HepG2 (cell line): ENCODE results near the gene PCAT6. TPM values are rescaled to one million over a fixed set of nuclear protein-coding genes. Genes with fewer than 3 reads are reported as not detected.

Experiments
- ARNT2 ChIP-seq: sonication (generic); formaldehyde crosslinking; IDR thresholded peaks from 2 replicates; pipeline ENCODE4 v1.8.0; 2022; ENCODE audit warnings: mild to moderate bottlenecking, low read depth, missing genetic modification reagents, moderate library complexity
- ERF ChIP-seq: IDR thresholded peaks from 2 replicates; pipeline ENCODE4 v1.6.1; 2018; ENCODE audit warnings: missing biosample characterization, missing genetic modification reagents
- GLMP ChIP-seq: sonication (generic); formaldehyde crosslinking; IDR thresholded peaks from 2 replicates; pipeline ENCODE4 v1.9.0; 2021; ENCODE audit warnings: missing genetic modification reagents, mild to moderate bottlenecking, borderline replicate concordance
- HOXA5 ChIP-seq: sonication (generic); formaldehyde crosslinking; IDR thresholded peaks from 2 replicates; pipeline ENCODE4 v1.4.0; 2020; ENCODE audit warnings: missing genetic modification reagents
- KMT2A ChIP-seq: sonication (generic); formaldehyde crosslinking; IDR thresholded peaks from 2 replicates; pipeline ENCODE4 v1.4.0; 2020; ENCODE audit warnings: missing genetic modification reagents
- NR2F1 ChIP-seq, 2 experiments: fragments of 450-650 bp in 1 of 2; formaldehyde crosslinking in 1 of 2; IDR thresholded peaks; 2 replicates each; pipeline versions ENCODE4 v1.5.0 to v1.6.1; 2016 to 2020; ENCODE audit warnings: mild to moderate bottlenecking in 1 of 2, missing compliant biosample characterization in 1 of 2, missing genetic modification reagents in 1 of 2, moderate library complexity in 1 of 2
- PAX8 ChIP-seq: sonication (generic); formaldehyde crosslinking; IDR thresholded peaks from 2 replicates; pipeline ENCODE4 v1.8.0; 2022; ENCODE audit warnings: mild to moderate bottlenecking, missing genetic modification reagents, borderline replicate concordance
- SRSF9 ChIP-seq: fragments of 200-400 bp; formaldehyde crosslinking; IDR thresholded peaks from 2 replicates; pipeline ENCODE4 v1.6.1; 2018; ENCODE audit warnings: borderline replicate concordance, mild to moderate bottlenecking, low read depth, low read length; ENCODE audit not compliant: insufficient read depth, poor library complexity, severe bottlenecking
- STAT6 ChIP-seq: sonication (generic); formaldehyde crosslinking; IDR thresholded peaks from 2 replicates; pipeline ENCODE4 v1.4.0; 2020; ENCODE audit warnings: missing genetic modification reagents, mild to moderate bottlenecking, borderline replicate concordance
- ZBTB20 ChIP-seq: sonication (generic); formaldehyde crosslinking; IDR thresholded peaks from 2 replicates; pipeline ENCODE4 v1.8.1; 2023; ENCODE audit warnings: missing genetic modification reagents, low read depth, mild to moderate bottlenecking, borderline replicate concordance
- ZNF230 ChIP-seq: sonication (generic); formaldehyde crosslinking; IDR thresholded peaks from 2 replicates; pipeline ENCODE4 v1.4.0; 2020; ENCODE audit warnings: mild to moderate bottlenecking, missing genetic modification reagents
- ZNF260 ChIP-seq: sonication (generic); formaldehyde crosslinking; IDR thresholded peaks from 2 replicates; pipeline ENCODE4 v1.4.0; 2020; ENCODE audit warnings: missing genetic modification reagents, low read depth, mild to moderate bottlenecking, borderline replicate concordance
- ZNF263 ChIP-seq: sonication (generic); formaldehyde crosslinking; IDR thresholded peaks from 2 replicates; pipeline ENCODE4 v1.4.0; 2020; ENCODE audit warnings: missing genetic modification reagents
- ZNF446 ChIP-seq: sonication (generic); formaldehyde crosslinking; IDR thresholded peaks from 2 replicates; pipeline ENCODE4 v1.5.0; 2020; ENCODE audit warnings: mild to moderate bottlenecking, missing genetic modification reagents
- ZNF513 ChIP-seq: sonication (generic); formaldehyde crosslinking; conservative IDR thresholded peaks from 2 replicates; pipeline ENCODE4 v1.5.0; 2020; ENCODE audit warnings: missing genetic modification reagents
- ZNF564 ChIP-seq: sonication (generic); formaldehyde crosslinking; IDR thresholded peaks from 2 replicates; pipeline ENCODE4 v1.8.1; 2023; ENCODE audit warnings: mild to moderate bottlenecking, missing genetic modification reagents
- ZNF574 ChIP-seq: sonication (generic); formaldehyde crosslinking; IDR thresholded peaks from 2 replicates; pipeline ENCODE4 v1.4.0; 2020; ENCODE audit warnings: missing genetic modification reagents
- ZNF747 ChIP-seq: sonication (generic); formaldehyde crosslinking; IDR thresholded peaks from 2 replicates; pipeline ENCODE4 v1.8.1; 2023; ENCODE audit warnings: missing genetic modification reagents, mild to moderate bottlenecking, borderline replicate concordance
- ZNF782 ChIP-seq: sonication (generic); formaldehyde crosslinking; IDR thresholded peaks from 2 replicates; pipeline ENCODE4 v1.4.0; 2020; ENCODE audit warnings: missing genetic modification reagents, mild to moderate bottlenecking, borderline replicate concordance
- ZSCAN20 ChIP-seq: sonication (generic); formaldehyde crosslinking; IDR thresholded peaks from 2 replicates; pipeline ENCODE4 v1.4.0; 2020; ENCODE audit warnings: missing genetic modification reagents, mild to moderate bottlenecking, borderline replicate concordance
- polyA plus RNA-seq, 8 experiments: library from polyadenylated mRNA; depleted of rRNA in 3 of 8; stranded (reverse) in 7 of 8; unstranded in 1 of 8; fragments of >200 nt; fragmentation: Illumina TruSeq in 4 of 8; extraction: Trizol in 4 of 8; gene quantifications; 2 replicates each; pipeline versions ENCODE4 v1.2.1 to v1.2.3, GENCODE V29; 2011 to 2016; ENCODE audit warnings: low read depth in 4 of 8, missing spikeins in 1 of 8, mixed read lengths in 1 of 8; ENCODE audit not compliant: insufficient read depth in 1 of 8
- total RNA-seq, 5 experiments: library from RNA; depleted of rRNA; stranded (reverse); fragments of >200 nt; fragmentation: Illumina TruSeq; extraction: Trizol; gene quantifications; 2 replicates each; pipeline ENCODE4 v1.2.3, GENCODE V29; 2016; ENCODE audit warnings: low read depth in 1 of 5

Gene PCAT6
- total and polyA plus RNA-seq, 2 of the 13 experiments (the other 11 are each of a cell fraction or from before 2014, with no cell fraction given) = 0.60 to 4.4 TPM

GRCh38 chr1:202860744-202861419 lies 50.1 kb downstream of the PCAT6 start (continued):
- TF ChIP-seq ZNF513 (CRISPR knock-in tag) (no peak), GLMP (CRISPR knock-in tag) (no peak), ARNT2 (no peak), ZNF574 (CRISPR knock-in tag) (peak; percentile 69), ZNF446 (CRISPR knock-in tag) (no peak), ZBTB20 (CRISPR knock-in tag) (0 out of 2 replicates have a peak, but pooled peaks have one; percentile 40), ZSCAN20 (CRISPR knock-in tag) (no peak), SRSF9 (no peak), ZNF564 (no peak), ERF (CRISPR knock-in tag) (0 out of 2 replicates have a peak, but pooled peaks have one; percentile 32), STAT6 (CRISPR knock-in tag) (no peak), ZNF230 (CRISPR knock-in tag) (no peak; the same call in 1 of the 2 replicates), NR2F1 (CRISPR knock-in tag; IDR thresholded peaks at IDR 0.05) (0 out of 4 replicates have a peak, but pooled peaks of 1 of the 2 experiments have one; percentile 32), ZNF747 (CRISPR knock-in tag) (no peak), KMT2A (CRISPR knock-in tag) (peak; percentile 53; the same call in 1 of the 2 replicates), PAX8 (CRISPR knock-in tag) (0 out of 2 replicates have a peak, but pooled peaks have one; percentile 41), ZNF782 (CRISPR knock-in tag) (0 out of 2 replicates have a peak, but pooled peaks have one; percentile 58), ZNF263 (CRISPR knock-in tag) (no peak; the same call in 1 of the 2 replicates), HOXA5 (CRISPR knock-in tag) (no peak; the same call in 1 of the 2 replicates), ZNF260 (CRISPR knock-in tag) (no peak)
